RWPE2 (cell line): Measurements from ENCODE around the gene SH3BP4.

Source experiments
- ATAC-seq: fragments of 200-7000 bp; cut with Tn5 transposase; 3 replicates; pipeline ENCODE4 v1.9.1; 2021; ENCODE audit warnings: low read depth
- DNase-seq: peaks from one replicate; pipeline ENCODE4 v3.0.0-alpha.2; 2020; ENCODE audit warnings: low spot score
- H3K27ac ChIP-seq: fragments of 450-650 bp; 2 replicates; pipeline ENCODE4 v1.5.1; 2017; ENCODE audit warnings: mild to moderate bottlenecking; ENCODE audit not compliant: poor library complexity, severe bottlenecking
- H3K27me3 ChIP-seq: fragments of 250-450 bp; sonication (Bioruptor Pico); 2 replicates; pipeline ENCODE4 v1.5.1; 2021; ENCODE audit warnings: mild to moderate bottlenecking, moderate library complexity; ENCODE audit not compliant: insufficient read depth, poor library complexity, severe bottlenecking
- H3K36me3 ChIP-seq: fragments of 250-450 bp; sonication (Bioruptor Pico); 2 replicates; pipeline ENCODE4 v1.5.1; 2020; ENCODE audit warnings: low read depth, mild to moderate bottlenecking, moderate library complexity
- H3K4me1 ChIP-seq: fragments of 250-450 bp; sonication (Bioruptor Pico); 2 replicates; pipeline ENCODE4 v1.5.1; 2021; ENCODE audit warnings: mild to moderate bottlenecking, moderate library complexity; ENCODE audit not compliant: insufficient read depth, poor library complexity, severe bottlenecking
- H3K4me3 ChIP-seq: fragments of 250-450 bp; sonication (Bioruptor Pico); 2 replicates; pipeline ENCODE4 v1.5.1; 2021; ENCODE audit warnings: mild to moderate bottlenecking, moderate library complexity; ENCODE audit not compliant: severe bottlenecking
- H3K9me3 ChIP-seq: fragments of 250-450 bp; sonication (Bioruptor Pico); 2 replicates; pipeline ENCODE4 v1.5.1; 2021; ENCODE audit warnings: mild to moderate bottlenecking, moderate library complexity; ENCODE audit not compliant: severe bottlenecking
- TF ChIP-seq, protein P1 (sequence below): fragments of 450-650 bp; IDR thresholded peaks from one replicate; pipeline ENCODE4 v1.5.1; 2017; ENCODE audit warnings: mild to moderate bottlenecking, moderate library complexity; ENCODE audit not compliant: poor library complexity, severe bottlenecking

Gene SH3BP4

DNA sequence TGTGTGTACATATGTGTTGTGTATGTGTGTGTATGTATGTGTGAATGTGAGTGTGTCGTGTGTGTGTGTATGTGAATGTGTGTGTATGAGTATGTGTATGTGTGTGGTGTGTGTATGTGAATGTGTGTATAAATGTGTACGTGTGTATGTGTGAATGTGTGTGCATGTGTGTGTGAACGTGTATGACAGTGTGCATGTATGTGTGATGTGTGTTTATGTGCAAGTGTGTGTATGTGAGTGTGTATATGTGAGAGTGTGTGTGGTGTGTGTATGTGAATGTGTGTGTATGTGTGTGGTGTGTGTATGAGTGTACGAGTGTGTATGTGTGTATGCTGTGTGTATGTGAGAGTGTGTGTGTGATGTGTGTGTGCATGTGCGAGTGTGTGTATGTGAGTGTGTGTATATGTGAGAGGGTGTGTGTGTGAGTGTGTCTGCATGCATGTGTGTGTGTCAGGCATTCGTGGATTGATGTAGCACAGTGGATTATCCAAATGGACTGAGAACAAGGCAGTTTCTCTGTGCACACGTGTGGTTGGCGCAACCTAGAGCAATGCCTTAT is 127.2 kb downstream of the SH3BP4 start:
- no peaks in the 10 kb centered on the region for H3K9me3 ChIP-seq
- TF ChIP-seq, protein P1, sequence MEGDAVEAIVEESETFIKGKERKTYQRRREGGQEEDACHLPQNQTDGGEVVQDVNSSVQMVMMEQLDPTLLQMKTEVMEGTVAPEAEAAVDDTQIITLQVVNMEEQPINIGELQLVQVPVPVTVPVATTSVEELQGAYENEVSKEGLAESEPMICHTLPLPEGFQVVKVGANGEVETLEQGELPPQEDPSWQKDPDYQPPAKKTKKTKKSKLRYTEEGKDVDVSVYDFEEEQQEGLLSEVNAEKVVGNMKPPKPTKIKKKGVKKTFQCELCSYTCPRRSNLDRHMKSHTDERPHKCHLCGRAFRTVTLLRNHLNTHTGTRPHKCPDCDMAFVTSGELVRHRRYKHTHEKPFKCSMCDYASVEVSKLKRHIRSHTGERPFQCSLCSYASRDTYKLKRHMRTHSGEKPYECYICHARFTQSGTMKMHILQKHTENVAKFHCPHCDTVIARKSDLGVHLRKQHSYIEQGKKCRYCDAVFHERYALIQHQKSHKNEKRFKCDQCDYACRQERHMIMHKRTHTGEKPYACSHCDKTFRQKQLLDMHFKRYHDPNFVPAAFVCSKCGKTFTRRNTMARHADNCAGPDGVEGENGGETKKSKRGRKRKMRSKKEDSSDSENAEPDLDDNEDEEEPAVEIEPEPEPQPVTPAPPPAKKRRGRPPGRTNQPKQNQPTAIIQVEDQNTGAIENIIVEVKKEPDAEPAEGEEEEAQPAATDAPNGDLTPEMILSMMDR, result no peak
- no peak overlapping the region for H3K4me3 ChIP-seq
- DNase-seq (no peak), ATAC-seq (no peak)
- no peak overlapping the region for H3K27ac ChIP-seq
- H3K36me3 ChIP-seq, result no peaks in the 10 kb centered on the region
- H3K4me1 ChIP-seq, result no peaks in the 10 kb centered on the region
- H3K27me3 ChIP-seq, result no peaks in the 10 kb centered on the region

DNA sequence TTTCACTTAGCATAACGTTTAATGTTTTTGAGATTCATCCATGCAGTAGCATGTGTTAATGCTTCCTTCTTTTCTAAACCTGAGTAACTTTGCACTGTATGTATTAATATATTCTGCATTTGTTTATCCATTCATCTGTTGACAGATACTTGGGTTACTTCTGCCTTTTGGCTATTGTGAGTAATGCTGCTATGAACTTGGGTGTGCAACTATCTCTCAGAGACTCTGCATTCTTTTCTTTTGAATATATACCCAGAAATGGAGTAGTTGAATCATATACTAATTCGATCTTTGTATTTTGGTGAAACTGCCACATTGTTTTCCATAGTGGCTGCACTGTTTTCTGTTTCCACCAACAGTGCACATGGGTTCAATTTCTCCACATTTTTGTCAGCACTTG is 128.3 kb downstream of the SH3BP4 start:
- no peaks in the 10 kb centered on the region for H3K9me3 ChIP-seq
- DNase-seq, result no peak
- no peaks in the 10 kb centered on the region for H3K27me3 ChIP-seq
- no peak overlapping the region for H3K4me3 ChIP-seq
- no peak for ATAC-seq
- TF ChIP-seq, protein P1, result no peak
- H3K27ac ChIP-seq, result no peak overlapping the region
- no peaks in the 10 kb centered on the region for H3K4me1 ChIP-seq
- no peaks in the 10 kb centered on the region for H3K36me3 ChIP-seq

DNA sequence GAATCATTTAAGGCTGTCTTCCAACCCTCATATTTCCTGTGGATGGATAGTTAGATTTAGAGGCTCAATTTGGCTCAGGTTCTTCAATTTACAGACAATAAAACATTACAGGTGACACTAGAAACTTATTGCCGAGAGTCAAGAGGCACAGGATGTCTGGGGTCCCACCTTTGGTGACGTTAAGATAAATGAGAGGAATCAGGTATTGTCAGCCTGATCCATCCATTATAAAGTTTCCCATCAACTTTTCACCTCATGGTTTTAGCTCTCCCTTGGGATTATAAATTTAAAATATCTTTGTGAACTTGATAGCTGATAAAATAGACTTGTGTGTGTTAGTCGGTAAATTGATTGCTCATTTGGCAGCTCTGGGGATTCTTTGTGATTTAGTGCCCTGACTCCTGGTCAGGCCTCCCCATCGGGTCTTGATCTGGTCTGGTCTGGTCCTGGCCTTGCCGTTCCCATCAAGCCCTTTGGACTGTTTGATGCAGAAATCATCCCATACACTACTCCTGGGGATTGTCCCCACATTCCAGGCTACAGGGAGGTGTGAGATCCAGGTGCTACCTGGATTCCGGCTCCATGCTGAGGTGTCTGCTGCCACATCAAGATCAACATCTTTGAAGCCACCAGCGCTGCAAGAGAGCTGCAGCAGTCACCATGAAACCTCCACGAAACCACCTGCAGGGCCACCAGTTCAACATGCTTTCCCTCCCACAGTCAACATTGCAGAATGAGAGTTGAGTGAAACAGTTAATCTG is 130.9 kb downstream of the SH3BP4 start:
- DNase-seq, result no peak
- no peak for ATAC-seq
- TF ChIP-seq, protein P1, result no peak
- H3K27ac ChIP-seq, result no peak overlapping the region
- no peaks in the 10 kb centered on the region for H3K36me3 ChIP-seq
- H3K9me3 ChIP-seq, result no peaks in the 10 kb centered on the region
- H3K4me3 ChIP-seq, result no peak overlapping the region
- no peaks in the 10 kb centered on the region for H3K4me1 ChIP-seq
- no peaks in the 10 kb centered on the region for H3K27me3 ChIP-seq

DNA sequence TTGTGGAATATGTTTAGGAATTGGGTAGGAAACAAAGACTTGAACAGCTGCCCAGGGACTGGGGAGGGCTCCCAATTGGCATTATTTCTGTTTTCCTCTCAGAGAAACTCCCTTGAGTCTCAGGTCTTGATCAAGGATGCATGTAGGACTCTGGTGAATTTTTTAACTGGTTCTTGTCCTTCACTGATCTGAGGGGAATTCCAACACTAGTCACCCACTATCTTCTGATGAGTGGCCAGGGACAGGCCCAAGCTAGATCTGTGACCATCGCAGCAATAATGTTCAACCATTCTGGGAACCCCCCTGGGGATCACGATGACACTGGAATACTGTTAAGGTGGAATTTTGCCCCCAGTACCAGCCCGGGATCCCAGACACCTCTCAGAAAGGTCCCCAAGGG is 132.0 kb downstream of the SH3BP4 start:
- Histone ChIP-seq H3K9me3 (no peaks in the 10 kb centered on the region), H3K27ac (no peak overlapping the region), H3K36me3 (no peaks in the 10 kb centered on the region), H3K4me1 (no peaks in the 10 kb centered on the region), H3K27me3 (no peaks in the 10 kb centered on the region), H3K4me3 (no peak overlapping the region)
- no peak for DNase-seq
- TF ChIP-seq, protein P1, result no peak
- no peak for ATAC-seq

DNA sequence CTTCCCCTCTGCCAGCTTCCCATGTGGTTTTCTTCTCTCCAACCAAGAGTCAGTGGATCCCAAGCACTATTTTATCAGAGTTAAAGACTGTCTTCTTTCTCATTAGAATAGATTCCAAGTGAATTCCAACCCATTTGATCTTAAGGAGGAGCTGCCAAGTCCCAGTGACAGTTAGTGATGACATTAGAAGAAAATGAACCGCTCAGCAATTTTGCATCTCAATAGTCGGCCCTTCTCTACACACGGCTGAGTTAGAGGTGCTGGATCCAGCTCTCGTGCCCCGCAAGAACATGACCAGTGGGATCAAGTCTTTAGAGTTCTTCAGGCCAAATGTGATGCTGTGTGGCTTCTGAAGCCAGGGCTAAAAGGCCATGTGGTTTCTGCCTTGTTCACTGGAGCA is 132.6 kb downstream of the SH3BP4 start:
- no peak overlapping the region for H3K4me3 ChIP-seq
- no peaks in the 10 kb centered on the region for H3K27me3 ChIP-seq
- no peaks in the 10 kb centered on the region for H3K36me3 ChIP-seq
- DNase-seq, result no peak
- H3K9me3 ChIP-seq, result no peaks in the 10 kb centered on the region
- TF ChIP-seq, protein P1, result no peak
- no peak overlapping the region for H3K27ac ChIP-seq
- no peaks in the 10 kb centered on the region for H3K4me1 ChIP-seq
- no peak for ATAC-seq
